Caco-2 (cell line): ENCODE measurements around the gene EEF1AKMT2. TPM values are rescaled to one million over a fixed set of nuclear protein-coding genes. Genes with fewer than 3 reads are reported as not detected.
A peak's percentile ranks its signal among the peaks of the same experiment; 100 is the strongest.
"Not testable (repeated sequence)": the region's sequence is repeated elsewhere in the genome, so short reads cannot be mapped to it uniquely, and the experiment has no call there.

Experiments used
- BruUV-seq: library from RNA; stranded (reverse); fragments of 400-500 nt; replicated peaks from 2 replicates; lab custom pipeline; 2021; lab: Mats Ljungman, UMichigan
- CTCF ChIA-PET: fragments of 300-600 bp; sonication (Branson Sonifier 250); formaldehyde crosslinking; loops from one replicate; lab custom pipeline; 2022; ENCODE audit warnings: antibody characterized with exemption; lab: Charles Lee
- POLR2A ChIA-PET: fragments of 300-600 bp; sonication (Branson Sonifier 250); formaldehyde crosslinking; loops from one replicate; lab custom pipeline; 2022; ENCODE audit warnings: antibody characterized with exemption; lab: Charles Lee
- DNase-seq, 2 experiments: peaks; one replicate each; pipeline versions ENCODE4 v3.0.0 to v3.0.0-alpha.2; 2020 to 2022
- H3K27me3 ChIP-seq: replicated peaks from 2 replicates; pipeline ENCODE4 v1.6.0; 2011; ENCODE audit warnings: low read length; ENCODE audit not compliant: control insufficient read depth, insufficient read depth
- H3K36me3 ChIP-seq: 2 replicates; pipeline ENCODE4 v1.5.1; 2011; ENCODE audit warnings: low read length; ENCODE audit not compliant: control insufficient read depth, insufficient read depth
- H3K4me1 ChIP-seq: fragments of 250-450 bp; sonication (Bioruptor Pico); 2 replicates; pipeline ENCODE4 v1.5.1; 2020; ENCODE audit warnings: mild to moderate bottlenecking
- H3K4me3 ChIP-seq: 2 replicates; pipeline ENCODE4 v1.5.1; 2011; ENCODE audit warnings: low read depth, mild to moderate bottlenecking, control low read depth, low read length
- H3K9me3 ChIP-seq: fragments of 250-450 bp; sonication (Bioruptor Pico); 2 replicates; pipeline ENCODE4 v1.5.1; 2020; ENCODE audit warnings: mild to moderate bottlenecking, moderate library complexity
- H3K27ac Mint-ChIP-seq: one replicate; pipeline ENCODE4 v1.8.0; 2022; ENCODE audit warnings: mixed read lengths; ENCODE audit not compliant: unreplicated experiment
- H3K27me3 Mint-ChIP-seq: one replicate; pipeline ENCODE4 v1.8.0; 2022; ENCODE audit warnings: mixed read lengths; ENCODE audit not compliant: insufficient read depth, unreplicated experiment
- H3K36me3 Mint-ChIP-seq: one replicate; pipeline ENCODE4 v1.8.0; 2022; ENCODE audit warnings: mild to moderate bottlenecking, mixed read lengths; ENCODE audit not compliant: insufficient read depth, unreplicated experiment
- H3K4me1 Mint-ChIP-seq: one replicate; pipeline ENCODE4 v1.8.0; 2022; ENCODE audit warnings: low read depth, mixed read lengths; ENCODE audit not compliant: unreplicated experiment
- H3K4me3 Mint-ChIP-seq: one replicate; pipeline ENCODE4 v1.8.0; 2022; ENCODE audit warnings: mild to moderate bottlenecking, moderate library complexity, mixed read lengths; ENCODE audit not compliant: unreplicated experiment
- H3K9me3 Mint-ChIP-seq: one replicate; pipeline ENCODE4 v1.8.0; 2022; ENCODE audit warnings: mixed read lengths; ENCODE audit not compliant: unreplicated experiment
- intact Hi-C: fragments of 100-400 bp; cut with micrococcal nuclease; formaldehyde crosslinking; loops from one replicate; pipeline ENCODE4 v1.10.0; 2022; ENCODE audit not compliant: unreplicated experiment
- total RNA-seq: library from RNA; stranded (reverse); gene quantifications from 2 replicates; pipeline ENCODE4 v1.2.3, GENCODE V29; 2022
- TF ChIP-seq, protein P1 (sequence below), 2 experiments: fragments of 200-600 bp in 1 of 2; IDR thresholded peaks; 1 replicate in 1 of 2; 2 replicates in 1 of 2; pipeline versions ENCODE4 v1.5.1 to v1.8.0; 2011 to 2022; ENCODE audit warnings: antibody characterized with exemption in 1 of 2, control low read depth in 1 of 2, inconsistent platforms in 1 of 2, low read depth in 1 of 2, low read length in 1 of 2, mild to moderate bottlenecking in 1 of 2, moderate library complexity in 1 of 2; ENCODE audit not compliant: insufficient read depth in 1 of 2, severe bottlenecking in 1 of 2, unreplicated experiment in 1 of 2

The EEF1AKMT2 gene
- total RNA-seq, 1 experiment from 2014 or later, result 29.9 TPM

DNA sequence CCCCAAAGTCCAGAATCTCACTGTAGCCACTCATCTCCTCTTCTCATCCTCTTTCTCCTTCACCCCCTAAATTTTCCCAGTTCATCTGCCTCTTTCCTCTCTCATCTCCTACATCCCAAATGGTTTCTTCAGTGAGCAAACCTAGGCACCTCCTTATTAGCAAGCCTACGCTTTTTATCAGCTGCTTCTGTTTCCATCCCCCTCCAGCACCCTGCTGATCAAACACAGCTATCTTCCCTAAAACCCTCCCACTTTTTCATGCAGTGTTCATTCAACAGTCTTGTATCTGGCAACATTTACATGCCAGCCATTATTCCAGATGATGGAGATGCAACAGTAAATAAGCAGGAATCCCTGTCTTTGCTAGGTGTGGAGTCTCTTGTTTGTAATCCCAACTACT, 6.7 kb upstream of the EEF1AKMT2 start:
- H3K36me3 Mint-ChIP-seq, result peaks cover 5% of the 10 kb centered on the region
- peaks cover 12% of the 10 kb centered on the region for H3K4me1 Mint-ChIP-seq
- POLR2A ChIA-PET, result no interaction called here
- no peak overlapping the region for H3K4me3 Mint-ChIP-seq
- intact Hi-C loops, result loop anchor here (2.0 kb wide), 1 partner anchor 54 kb away; the partner anchor contains the start of gene FAM53B
- H3K27me3 ChIP-seq, result no peaks in the 10 kb centered on the region
- no peaks in the 10 kb centered on the region; the same call in 1 of the 2 replicates for H3K4me1 ChIP-seq
- H3K9me3 ChIP-seq, result no peaks in the 10 kb centered on the region
- no TSS peak for BruUV-seq
- H3K27me3 Mint-ChIP-seq, result no peaks in the 10 kb centered on the region
- H3K27ac Mint-ChIP-seq, result no peak overlapping the region
- TF ChIP-seq, protein P1, sequence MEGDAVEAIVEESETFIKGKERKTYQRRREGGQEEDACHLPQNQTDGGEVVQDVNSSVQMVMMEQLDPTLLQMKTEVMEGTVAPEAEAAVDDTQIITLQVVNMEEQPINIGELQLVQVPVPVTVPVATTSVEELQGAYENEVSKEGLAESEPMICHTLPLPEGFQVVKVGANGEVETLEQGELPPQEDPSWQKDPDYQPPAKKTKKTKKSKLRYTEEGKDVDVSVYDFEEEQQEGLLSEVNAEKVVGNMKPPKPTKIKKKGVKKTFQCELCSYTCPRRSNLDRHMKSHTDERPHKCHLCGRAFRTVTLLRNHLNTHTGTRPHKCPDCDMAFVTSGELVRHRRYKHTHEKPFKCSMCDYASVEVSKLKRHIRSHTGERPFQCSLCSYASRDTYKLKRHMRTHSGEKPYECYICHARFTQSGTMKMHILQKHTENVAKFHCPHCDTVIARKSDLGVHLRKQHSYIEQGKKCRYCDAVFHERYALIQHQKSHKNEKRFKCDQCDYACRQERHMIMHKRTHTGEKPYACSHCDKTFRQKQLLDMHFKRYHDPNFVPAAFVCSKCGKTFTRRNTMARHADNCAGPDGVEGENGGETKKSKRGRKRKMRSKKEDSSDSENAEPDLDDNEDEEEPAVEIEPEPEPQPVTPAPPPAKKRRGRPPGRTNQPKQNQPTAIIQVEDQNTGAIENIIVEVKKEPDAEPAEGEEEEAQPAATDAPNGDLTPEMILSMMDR (IDR thresholded peaks at IDR 0.05; ENCODE audit: insufficient read depth in 1 of 2, low read depth in 1 of 2, low read length in 1 of 2, severe bottlenecking in 1 of 2, unreplicated experiment in 1 of 2), result no peak
- H3K4me3 ChIP-seq, result no peak overlapping the region
- H3K9me3 Mint-ChIP-seq, result no peaks in the 10 kb centered on the region
- no peak for DNase-seq
- no peaks in the 10 kb centered on the region for H3K36me3 ChIP-seq
- CTCF ChIA-PET, result no interaction called here

DNA sequence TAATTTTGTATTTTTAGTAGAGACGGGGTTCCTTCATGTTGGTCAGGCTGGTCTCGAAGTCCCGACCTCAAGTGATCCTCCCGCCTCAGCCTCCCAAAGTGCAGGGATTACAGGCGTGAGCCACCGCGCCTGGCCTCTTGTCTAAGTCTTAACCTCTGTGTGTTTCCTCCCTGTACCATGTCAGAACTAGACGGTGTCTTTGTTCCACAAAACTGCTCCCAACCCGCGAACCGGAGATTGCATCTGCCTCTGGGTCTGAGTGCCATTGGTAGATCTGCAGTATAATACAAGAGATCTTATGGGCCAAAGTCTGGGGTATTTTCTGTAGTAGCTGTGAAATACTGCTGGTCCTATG, 1.3 kb upstream of the EEF1AKMT2 start:
- H3K9me3 ChIP-seq, result no peaks in the 10 kb centered on the region
- H3K27me3 ChIP-seq, result no peaks in the 10 kb centered on the region
- Mint-ChIP-seq H3K27ac (peak overlapping the region; percentile 86), H3K9me3 (no peaks in the 10 kb centered on the region), H3K27me3 (no peaks in the 10 kb centered on the region), H3K4me3 (peak overlapping the region; percentile 93), H3K36me3 (peaks cover 18% of the 10 kb centered on the region), H3K4me1 (peaks cover 8% of the 10 kb centered on the region)
- BruUV-seq, result no TSS peak
- intact Hi-C loops, result no loop called here
- DNase-seq, result no peak
- TF ChIP-seq, protein P1 (IDR thresholded peaks at IDR 0.05; ENCODE audit: insufficient read depth in 1 of 2, low read depth in 1 of 2, low read length in 1 of 2, severe bottlenecking in 1 of 2, unreplicated experiment in 1 of 2), result no peak
- POLR2A ChIA-PET, result no interaction called here
- H3K36me3 ChIP-seq, result no peaks in the 10 kb centered on the region
- H3K4me1 ChIP-seq, result peaks cover 7% of the 10 kb centered on the region; the same call in 1 of the 2 replicates
- CTCF ChIA-PET, result no interaction called here
- H3K4me3 ChIP-seq, result no peak overlapping the region

DNA sequence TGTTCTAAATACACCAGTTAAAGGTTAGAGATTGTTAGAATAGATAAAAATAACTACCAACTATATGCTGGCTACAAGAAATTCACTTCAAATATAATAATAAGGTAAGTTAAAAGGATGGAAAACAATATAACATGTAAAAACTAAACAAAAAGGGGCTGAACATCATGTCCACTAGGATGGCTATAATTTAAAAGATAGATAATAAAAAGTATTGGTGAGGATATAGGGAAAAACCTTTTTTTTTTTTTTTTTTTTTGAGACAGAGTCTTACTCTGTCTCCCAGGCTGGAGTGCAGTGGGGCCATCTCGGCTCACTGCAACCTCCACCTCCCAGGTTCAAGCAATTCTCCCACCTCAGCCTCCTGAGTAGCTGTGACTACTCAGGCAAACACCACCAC, 8.8 kb downstream of the EEF1AKMT2 start:
- intact Hi-C loops, DNase-seq, H3K9me3 Mint-ChIP-seq, H3K9me3 ChIP-seq, CTCF ChIA-PET, BruUV-seq, H3K4me1 Mint-ChIP-seq, POLR2A ChIA-PET, H3K27me3 ChIP-seq, H3K36me3 ChIP-seq, H3K4me3 Mint-ChIP-seq, H3K27ac Mint-ChIP-seq, H3K27me3 Mint-ChIP-seq, H3K4me1 ChIP-seq, H3K4me3 ChIP-seq: not testable (repeated sequence)
- peaks cover 70% of the 10 kb centered on the region for H3K36me3 Mint-ChIP-seq

DNA sequence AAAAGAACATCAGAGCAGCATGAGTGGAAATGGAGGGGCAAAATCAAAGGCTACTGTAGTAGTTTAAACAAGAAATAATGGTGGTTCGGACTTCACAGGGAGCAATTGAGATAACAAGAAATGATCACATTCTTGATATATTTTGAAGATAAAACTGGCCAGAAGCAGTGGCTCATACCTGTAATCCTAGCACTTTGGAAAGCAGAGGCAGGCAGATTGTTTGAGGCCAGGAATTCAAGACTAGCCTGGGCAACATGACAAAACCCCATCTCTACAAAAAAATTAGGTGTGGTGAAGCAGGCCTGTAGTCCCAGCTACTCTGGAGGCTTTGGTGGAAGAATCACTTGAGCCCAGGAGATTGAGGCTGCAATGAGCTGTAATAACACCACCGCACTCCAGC, 22.9 kb downstream of the EEF1AKMT2 start:
- Histone ChIP-seq H3K4me1 (peaks cover 7% of the 10 kb centered on the region; the same call in 1 of the 2 replicates), H3K9me3 (no peaks in the 10 kb centered on the region), H3K36me3 (no peaks in the 10 kb centered on the region), H3K4me3 (no peak overlapping the region), H3K27me3 (no peaks in the 10 kb centered on the region)
- no peak overlapping the region for H3K4me3 Mint-ChIP-seq
- H3K27me3 Mint-ChIP-seq, result no peaks in the 10 kb centered on the region
- TF ChIP-seq, protein P1 (IDR thresholded peaks at IDR 0.05; ENCODE audit: insufficient read depth in 1 of 2, low read depth in 1 of 2, low read length in 1 of 2, severe bottlenecking in 1 of 2, unreplicated experiment in 1 of 2), result no peak
- peaks cover 7% of the 10 kb centered on the region for H3K4me1 Mint-ChIP-seq
- H3K9me3 Mint-ChIP-seq, result no peaks in the 10 kb centered on the region
- H3K36me3 Mint-ChIP-seq, result peaks cover 64% of the 10 kb centered on the region
- no peak for DNase-seq
- intact Hi-C loops, result no loop called here
- ChIA-PET CTCF (no interaction called here), POLR2A (no interaction called here)
- BruUV-seq, result no TSS peak
- H3K27ac Mint-ChIP-seq, result no peak overlapping the region
